ENCODE results near the gene USP5.

USP5 gene

DNA sequence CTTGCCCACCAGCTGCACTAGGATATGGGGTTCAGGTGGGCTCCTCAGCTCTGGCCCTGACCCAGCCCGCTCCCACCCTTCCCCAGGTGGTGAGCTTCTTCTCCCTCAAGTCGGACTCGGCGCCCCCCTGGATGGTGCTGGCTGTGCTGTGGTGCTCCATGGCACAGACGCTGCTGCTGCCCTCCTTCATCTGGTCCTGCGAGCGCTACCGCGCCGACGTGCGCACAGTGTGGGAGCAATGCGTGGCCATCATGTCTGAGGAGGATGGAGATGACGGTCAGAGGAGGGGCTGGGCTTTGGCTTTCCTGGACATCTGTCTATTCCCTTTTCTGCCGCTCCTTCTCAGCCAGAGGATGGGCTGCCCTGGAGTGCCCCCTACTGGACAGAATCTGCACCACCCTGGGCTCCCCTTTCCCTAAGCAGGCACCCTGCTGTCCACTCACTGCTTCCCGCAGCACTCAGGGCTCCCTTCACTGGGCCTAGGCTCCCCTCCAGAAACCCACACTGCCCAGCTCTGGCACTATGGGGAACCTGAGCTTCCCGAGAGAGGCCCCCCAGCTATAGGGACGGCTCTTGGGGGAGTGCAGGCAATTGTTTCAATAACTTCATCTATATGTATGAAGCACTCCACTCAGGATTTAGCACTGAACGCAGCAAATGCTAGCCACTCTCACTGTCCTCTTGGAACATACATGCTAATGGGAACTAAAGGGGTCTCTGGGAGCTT lies 26.4 kb upstream of the USP5 start:
- in situ Hi-C loops (cut with MboI; ENCODE audit: low sequenced_read_pairs): no loop called here

DNA sequence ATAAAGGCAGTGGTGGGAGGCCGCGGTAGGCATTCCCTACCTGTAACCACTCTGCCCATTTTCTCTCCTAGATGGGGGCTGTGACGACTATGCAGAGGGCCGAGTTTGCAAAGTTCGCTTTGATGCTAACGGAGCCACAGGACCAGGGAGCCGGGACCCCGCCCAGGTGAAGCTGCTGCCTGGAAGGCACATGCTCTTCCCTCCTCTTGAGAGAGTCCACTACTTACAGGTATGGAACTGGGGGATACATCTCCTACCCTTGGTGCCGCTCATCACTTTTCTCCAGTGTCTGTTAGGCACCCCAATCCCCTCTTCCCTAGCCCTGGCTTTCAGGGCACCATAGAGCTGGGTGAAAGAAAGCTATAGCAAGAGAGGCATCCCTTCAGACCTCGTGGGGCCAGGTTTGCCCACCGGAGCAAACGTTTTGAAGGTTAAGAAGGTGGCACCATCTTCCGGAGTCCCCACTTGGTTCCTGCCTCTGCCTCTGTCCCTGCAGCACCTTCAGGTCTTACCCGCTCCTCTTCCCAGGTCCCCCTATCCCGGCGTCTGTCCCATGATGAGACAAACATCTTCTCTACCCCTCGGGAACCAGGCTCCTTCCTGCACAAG lies 25.7 kb upstream of the USP5 start:
- in situ Hi-C loops (cut with MboI; ENCODE audit: low sequenced_read_pairs): no loop called here

DNA sequence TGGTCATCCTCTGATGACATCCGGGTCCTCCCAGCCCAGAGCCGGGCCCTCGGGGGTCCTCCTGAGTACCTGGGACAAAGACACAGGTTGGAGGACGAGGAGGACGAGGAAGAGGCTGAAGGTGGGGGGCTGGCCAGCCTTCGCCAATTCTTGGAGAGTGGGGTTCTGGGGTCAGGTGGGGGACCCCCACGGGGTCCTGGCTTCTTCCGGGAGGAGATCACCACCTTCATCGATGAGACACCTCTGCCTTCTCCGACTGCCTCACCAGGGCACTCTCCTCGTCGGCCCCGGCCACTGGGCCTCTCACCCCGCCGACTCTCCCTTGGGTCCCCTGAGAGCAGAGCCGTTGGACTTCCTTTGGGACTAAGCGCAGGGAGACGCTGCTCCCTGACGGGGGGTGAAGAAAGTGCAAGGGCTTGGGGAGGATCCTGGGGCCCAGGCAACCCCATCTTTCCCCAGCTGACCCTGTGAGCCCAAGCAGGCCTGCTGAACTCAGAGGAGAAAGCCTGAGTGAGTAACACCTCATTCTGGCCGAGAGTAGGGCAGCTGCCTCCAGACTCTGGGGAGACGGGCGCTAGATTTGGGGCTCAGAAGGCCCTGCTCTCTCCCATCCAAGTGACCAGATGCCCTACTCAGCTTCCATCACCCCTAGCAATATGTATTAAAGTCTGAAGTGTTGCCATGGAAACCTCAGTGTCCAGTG lies 25.1 kb upstream of the USP5 start:
- in situ Hi-C loops (cut with MboI; ENCODE audit: low sequenced_read_pairs): no loop called here

DNA sequence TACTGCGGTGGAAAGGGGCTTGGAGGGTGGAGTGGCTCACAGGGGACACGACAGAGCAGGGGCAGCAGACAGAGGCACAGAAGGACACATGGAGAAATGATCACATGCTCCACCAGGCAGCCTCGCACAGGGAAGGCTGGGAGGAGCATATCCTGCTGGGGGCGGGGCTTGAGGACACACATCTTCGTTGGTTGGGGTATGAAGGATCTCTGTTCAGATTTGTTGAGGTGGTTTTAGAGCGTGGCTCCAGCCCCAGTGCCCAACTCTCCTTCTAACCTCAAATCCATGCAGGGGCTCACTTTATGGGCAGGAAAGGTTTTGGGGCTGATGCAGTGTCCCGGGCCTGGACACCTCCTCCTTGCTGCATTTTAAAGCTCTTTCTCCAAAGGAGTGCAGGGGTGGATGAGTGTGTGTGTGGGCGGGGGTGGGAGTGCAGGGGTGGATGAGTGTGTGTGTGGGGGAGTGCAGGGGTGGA lies 24.5 kb upstream of the USP5 start:
- in situ Hi-C loops (cut with MboI; ENCODE audit: low sequenced_read_pairs): no loop called here

DNA sequence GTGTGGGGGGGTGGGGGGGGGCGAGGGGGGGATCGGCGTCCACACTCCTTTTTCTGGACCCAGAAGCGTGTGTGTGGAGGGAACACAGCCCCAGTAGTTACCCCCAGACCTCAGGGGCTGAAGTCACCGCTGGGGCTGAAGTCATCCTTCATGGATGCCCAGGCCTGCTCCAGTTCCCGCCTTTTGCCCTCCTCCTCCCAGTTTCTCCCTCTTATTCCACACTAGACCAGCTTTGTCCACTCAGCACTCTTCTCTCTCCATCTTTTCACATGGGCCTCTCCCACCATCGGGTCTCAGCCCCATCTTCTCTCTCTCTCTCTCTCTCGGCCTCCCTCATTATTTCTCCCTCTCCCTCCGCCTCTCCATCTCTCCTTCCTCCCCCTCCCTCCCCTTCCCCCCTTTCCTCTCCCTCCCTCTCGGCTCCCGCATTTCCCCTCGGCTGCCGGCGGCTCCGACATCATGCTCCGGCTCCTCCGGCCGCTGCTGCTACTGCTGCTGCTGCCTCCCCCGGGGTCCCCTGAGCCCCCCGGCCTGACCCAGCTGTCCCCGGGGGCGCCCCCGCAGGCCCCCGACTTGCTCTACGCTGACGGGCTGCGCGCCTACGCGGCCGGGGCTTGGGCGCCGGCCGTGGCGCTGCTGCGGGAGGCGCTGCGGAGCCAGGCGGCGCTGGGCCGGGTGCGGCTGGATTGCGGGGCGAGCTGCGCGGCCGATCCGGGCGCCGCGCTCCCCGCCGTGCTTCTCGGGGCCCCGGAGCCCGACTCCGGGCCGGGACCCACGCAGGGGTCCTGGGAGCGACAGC lies 23.8 kb upstream of the USP5 start, which contains the start of gene P3H3:
Gene P3H3 (plus strand): TSS at position 426 of the 799 bp plus-strand sequence. CDS start 34 bp downstream, at position 460.
- in situ Hi-C loops (cut with MboI; ENCODE audit: low sequenced_read_pairs): no loop called here

DNA sequence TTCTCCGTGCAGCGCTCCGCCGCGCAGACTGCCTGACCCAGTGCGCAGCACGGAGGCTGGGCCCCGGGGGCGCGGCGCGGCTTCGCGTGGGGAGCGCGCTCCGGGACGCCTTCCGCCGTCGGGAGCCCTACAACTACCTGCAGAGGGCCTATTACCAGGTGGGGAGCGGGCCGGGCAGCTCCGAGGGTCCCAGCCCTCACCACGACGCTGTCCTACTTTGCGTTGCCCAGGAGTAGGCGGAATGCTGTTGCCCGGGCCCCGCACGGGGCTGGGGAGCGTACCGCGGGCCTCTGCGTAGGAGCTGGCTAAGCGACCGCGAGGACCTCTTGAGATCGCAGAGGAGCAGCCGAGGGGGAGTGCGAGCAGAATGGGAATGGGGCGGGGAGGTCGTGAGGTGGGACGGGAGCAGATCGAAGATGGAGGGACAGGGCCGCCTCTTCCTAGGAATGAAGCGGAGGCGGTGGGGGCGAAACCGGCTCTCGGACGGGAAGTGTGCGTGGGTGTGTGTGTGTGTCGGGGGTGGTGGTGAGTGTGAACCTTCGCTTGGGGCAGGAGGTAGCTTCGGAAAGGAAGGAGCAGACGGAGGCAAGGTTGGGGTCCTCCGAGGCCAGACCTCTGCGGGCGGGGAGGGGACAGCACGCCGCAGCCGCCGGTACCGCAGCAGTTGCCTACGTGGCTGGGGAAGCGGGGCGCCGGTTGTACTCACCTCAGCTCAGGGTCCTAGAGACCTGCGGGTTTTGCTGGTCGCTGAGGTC lies 23.0 kb upstream of the USP5 start:
- in situ Hi-C loops (cut with MboI; ENCODE audit: low sequenced_read_pairs): no loop called here

DNA sequence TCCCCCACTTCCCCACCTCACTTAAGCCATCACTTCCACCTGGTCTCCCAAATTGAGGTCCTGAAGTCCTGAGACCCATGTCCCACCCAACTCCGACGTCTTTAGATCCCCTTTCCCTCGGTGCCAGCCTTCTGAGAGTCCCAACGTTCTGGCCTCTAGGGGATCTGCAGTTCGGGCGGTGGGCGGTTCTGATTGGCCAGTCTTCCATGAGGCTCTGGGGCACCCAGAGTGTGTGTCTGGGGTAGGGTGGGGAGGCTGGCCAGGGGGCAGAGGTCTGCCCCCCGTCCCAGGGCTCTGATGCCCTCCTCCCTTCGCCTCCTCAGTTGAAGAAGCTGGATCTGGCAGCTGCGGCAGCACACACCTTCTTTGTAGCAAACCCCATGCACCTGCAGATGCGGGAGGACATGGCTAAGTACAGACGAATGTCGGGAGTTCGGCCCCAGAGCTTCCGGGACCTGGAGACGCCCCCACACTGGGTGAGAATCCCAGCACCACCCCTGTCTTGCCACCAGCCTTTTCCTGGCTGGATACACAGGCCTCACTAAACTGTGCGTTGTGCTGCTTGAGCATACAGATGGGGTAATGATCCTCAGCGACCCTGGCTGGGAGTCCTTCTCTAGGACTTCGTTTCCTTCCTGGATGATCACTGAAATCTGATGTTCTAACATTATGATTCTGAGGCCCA lies 22.3 kb upstream of the USP5 start:
- in situ Hi-C loops (cut with MboI; ENCODE audit: low sequenced_read_pairs): no loop called here

DNA sequence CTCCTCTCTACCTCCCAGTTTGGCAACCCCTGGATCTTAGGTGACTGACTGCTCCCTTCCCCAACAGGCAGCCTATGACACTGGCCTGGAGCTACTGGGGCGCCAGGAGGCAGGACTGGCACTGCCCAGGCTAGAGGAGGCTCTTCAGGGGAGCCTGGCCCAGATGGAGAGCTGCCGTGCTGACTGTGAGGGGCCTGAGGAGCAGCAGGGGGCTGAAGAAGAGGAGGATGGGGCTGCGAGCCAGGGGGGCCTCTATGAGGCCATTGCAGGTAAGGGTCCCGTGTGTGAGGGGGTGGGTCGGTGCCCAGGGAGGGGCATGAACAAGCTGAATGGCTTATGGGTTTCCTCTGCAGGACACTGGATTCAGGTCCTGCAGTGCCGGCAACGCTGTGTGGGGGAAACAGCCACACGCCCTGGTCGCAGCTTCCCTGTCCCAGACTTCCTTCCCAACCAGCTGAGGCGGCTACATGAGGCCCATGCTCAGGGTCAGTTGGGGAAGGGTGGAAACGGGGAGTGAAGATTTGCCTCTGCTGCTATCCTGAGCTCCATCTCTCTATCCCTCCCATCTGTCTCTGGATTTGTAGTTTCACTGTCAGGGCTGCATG lies 21.6 kb upstream of the USP5 start:
- in situ Hi-C loops (cut with MboI; ENCODE audit: low sequenced_read_pairs): no loop called here

DNA sequence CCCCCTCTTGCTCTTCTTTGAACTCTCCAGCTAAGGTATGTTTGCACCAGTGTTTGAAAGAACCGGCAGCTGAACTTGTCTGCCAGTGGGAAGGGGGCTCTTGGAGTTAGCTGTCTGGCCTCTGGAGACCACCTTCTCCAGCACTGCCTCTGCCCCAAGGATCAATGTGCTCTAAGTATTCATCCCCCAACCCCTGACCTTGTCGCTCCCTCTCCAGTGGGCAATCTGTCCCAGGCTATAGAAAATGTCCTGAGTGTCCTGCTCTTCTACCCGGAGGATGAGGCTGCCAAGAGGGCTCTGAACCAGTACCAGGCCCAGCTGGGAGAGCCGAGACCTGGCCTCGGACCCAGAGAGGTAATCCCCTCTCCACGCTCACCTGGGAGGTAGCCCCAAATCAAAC lies 21.0 kb upstream of the USP5 start:
- in situ Hi-C loops (cut with MboI; ENCODE audit: low sequenced_read_pairs): no loop called here

DNA sequence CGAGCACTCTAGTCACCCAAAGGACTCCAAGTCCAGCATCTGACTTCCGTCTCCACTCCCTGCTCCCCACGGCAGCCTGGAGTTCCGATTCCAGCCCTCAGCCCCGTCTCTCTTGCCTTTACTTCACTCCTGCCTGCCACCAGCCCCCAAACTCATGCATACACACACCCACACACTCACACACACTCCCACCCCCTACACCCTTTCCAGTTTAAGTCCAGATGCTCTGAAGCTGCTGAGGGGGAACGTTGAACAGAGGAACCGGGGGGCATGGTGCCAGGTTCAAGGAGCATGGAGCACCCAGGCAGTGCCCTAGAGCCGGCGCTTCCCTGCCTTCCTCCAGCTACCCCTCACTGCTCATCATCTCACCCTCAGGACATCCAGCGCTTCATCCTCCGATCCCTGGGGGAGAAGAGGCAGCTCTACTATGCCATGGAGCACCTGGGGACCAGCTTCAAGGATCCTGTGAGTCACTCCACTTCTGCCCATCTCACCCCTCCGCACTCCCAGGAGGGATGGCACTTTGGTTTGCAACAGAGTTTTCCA lies 20.4 kb upstream of the USP5 start:
- in situ Hi-C loops (cut with MboI; ENCODE audit: low sequenced_read_pairs): no loop called here

DNA sequence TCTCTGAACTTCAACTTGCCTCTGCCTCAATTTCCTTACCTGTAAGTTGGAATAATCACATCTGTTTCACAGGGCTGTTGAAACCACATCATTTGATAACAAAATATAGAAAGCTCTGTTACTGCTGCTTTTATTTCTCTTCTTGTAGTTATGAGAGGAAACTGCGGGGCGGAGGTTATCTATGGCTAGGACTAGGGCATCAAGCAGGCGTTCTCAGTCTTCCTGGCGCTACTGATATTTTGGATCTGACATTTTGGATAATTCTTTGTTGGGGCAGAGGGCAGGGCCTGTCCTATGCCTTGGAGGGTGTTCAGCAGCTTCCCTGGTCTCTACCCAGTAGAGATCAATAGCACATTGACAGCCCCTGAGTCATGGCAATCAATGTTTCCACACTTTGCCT lies 19.8 kb upstream of the USP5 start:
- in situ Hi-C loops (cut with MboI; ENCODE audit: low sequenced_read_pairs): no loop called here

DNA sequence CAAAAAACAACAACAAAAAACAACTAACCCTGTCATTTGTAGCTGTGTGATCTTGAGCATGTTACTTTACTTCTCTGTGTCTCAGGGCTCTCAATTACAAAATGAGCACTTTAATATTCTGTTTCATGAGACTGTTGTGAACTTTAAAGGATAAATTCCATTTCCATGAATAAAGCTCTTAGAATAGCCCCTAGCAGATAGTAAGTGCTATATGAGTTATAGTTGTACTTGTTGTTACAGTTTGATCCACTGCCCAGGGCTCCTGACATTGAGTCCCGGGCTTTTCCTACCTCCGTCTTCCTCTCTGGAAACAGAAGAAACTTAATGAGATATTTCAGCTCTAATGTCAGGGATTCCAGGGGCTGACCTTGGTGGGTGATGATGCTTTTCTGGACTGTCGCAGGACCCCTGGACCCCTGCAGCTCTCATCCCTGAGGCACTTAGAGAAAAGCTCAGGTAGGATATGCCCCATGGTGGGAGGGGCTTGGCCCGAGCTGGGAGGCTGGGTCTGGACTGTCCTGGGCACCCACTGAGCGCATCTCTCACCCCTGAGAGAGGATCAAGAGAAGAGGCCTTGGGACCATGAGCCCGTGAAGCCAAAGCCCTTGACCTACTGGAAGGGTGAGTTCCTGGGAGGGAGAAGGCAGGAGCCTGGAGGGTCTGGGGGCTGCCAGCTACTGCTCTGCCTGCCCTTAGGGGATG lies 18.6 kb upstream of the USP5 start:
- in situ Hi-C loops (cut with MboI; ENCODE audit: low sequenced_read_pairs): no loop called here

DNA sequence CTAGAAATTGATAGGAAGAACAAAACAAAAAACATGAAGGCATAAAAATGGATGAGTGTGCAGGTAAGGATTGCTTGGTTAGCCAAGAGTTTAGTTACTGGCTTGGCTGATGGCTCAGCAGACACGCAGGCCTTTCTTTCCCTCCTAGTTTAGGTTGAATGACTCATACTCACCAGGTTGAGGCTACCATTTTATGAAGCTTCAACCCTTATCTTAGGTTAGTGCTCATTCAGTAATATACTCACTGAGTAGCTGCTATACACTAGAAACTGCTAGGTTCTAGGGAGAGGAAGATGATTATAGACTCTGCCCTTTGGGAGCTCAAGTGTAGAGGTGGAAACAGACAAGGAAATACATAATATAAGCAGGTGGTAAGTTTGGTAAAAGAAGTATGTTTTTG lies 17.7 kb upstream of the USP5 start:
- in situ Hi-C loops (cut with MboI; ENCODE audit: low sequenced_read_pairs): no loop called here

DNA sequence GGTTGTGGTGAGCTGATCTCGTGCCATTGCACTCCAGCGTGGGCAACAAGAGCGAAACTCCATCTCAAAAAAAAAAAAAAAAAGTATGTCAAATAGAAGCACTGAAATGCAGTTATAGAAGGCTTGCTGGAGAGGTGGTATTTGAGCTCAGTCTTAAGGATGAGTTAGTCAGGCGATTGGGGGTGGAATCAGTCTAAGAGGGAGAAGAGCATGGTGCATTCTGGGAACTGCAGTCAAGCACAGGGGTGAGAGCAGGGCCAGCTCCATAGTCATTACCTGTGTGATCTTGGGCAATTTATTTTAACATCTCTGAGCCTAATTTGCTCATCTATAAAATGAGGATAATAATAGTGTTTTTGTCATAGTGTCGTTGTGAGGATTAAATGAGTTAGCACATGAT lies 17.1 kb upstream of the USP5 start:
- in situ Hi-C loops (cut with MboI; ENCODE audit: low sequenced_read_pairs): no loop called here

DNA sequence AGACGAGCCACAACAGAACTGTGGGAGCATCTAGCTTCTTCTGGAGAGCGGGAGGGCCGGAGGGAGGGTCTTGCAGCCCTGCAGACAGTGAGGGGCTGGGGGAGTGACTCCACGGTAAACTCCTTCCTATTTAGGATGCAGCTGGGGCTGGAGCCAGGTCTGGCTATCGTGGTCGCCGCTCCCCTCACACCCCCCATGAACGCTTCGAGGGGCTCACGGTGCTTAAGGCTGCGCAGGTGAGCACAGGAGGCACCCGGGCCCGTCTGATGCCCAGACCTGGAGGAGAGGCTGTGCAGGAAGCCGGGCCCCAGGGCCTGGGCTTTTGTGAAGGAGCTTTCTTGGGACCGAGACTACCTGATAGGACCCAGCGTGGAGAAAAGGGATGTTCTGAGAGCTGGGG lies 15.1 kb upstream of the USP5 start:
- in situ Hi-C loops (cut with MboI; ENCODE audit: low sequenced_read_pairs): no loop called here

DNA sequence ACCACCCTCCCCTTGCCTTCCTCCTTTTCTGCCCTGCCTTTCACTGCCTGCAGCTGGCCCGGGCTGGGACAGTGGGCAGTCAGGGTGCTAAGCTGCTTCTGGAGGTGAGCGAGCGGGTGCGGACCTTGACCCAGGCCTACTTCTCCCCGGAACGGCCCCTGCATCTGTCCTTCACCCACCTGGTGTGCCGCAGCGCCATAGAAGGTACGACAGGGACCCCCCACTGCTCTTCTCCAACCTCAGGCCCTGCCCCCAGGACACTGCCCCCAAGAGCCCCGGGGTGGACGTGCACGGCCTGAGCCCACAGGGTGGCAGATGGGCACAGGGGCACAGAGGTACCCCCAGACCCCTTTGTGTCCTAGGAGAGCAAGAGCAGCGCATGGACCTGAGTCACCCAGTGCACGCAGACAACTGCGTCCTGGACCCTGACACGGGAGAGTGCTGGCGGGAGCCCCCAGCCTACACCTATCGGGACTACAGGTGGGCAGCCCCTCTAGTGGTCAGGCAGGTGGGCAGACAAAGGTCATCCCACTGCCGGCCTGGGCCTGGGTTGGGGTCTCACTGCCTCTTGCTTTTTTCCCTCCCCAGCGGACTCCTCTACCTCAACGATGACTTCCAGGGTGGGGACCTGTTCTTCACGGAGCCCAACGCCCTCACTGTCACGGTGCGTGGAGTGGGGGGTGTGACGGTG lies 14.4 kb upstream of the USP5 start:
- in situ Hi-C loops (cut with MboI; ENCODE audit: low sequenced_read_pairs): no loop called here

DNA sequence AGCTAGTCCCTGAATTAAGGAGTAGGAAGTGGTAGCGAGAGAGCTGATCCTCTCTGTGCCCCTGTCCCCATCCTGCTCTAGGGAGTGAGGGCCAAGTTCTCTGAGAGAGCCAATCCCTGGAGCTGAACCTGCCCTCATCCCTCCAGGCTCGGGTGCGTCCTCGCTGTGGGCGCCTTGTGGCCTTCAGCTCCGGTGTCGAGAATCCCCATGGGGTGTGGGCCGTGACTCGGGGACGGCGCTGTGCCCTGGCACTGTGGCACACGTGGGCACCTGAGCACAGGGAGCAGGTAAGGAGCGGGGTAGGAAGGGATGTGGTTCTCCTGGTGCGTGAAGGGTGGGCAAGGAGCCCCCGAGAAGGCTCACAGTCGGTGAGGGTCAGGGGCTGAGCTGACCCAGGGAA lies 13.1 kb upstream of the USP5 start:
- in situ Hi-C loops (cut with MboI; ENCODE audit: low sequenced_read_pairs): no loop called here
